ENCODE measurements around the gene KIF1B.

DNA sequence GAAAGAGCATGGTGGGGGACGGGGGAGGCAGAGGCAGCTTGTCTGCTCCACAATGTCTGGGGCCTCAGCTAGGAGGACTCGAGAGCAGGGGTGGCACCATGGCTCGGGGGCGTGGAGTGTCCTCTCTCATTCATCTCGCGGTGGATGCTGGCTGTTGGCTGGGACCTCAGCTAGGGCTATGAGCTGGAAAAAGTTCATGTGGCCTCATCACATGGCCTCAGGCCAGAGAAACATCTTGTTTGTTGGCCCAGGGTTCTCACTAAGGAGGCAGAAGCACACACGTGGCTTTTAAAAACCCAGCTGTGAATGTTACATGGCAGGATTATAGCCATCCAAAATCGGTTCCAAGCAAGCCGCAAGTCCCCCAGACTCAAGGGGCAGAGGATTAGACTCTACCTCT is 213.7 kb downstream of the KIF1B start:
- TF ChIP-seq POLR2A (IDR thresholded peaks at IDR 0.05; ENCODE audit: low read depth) (no peak), EP300 (IDR thresholded peaks at IDR 0.05) (no peak), POLR2AphosphoS5 (IDR thresholded peaks at IDR 0.05) (no peak)
- TF ChIP-seq, protein P1, sequence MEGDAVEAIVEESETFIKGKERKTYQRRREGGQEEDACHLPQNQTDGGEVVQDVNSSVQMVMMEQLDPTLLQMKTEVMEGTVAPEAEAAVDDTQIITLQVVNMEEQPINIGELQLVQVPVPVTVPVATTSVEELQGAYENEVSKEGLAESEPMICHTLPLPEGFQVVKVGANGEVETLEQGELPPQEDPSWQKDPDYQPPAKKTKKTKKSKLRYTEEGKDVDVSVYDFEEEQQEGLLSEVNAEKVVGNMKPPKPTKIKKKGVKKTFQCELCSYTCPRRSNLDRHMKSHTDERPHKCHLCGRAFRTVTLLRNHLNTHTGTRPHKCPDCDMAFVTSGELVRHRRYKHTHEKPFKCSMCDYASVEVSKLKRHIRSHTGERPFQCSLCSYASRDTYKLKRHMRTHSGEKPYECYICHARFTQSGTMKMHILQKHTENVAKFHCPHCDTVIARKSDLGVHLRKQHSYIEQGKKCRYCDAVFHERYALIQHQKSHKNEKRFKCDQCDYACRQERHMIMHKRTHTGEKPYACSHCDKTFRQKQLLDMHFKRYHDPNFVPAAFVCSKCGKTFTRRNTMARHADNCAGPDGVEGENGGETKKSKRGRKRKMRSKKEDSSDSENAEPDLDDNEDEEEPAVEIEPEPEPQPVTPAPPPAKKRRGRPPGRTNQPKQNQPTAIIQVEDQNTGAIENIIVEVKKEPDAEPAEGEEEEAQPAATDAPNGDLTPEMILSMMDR (IDR thresholded peaks at IDR 0.05): no peak
